ENCODE measurements around the gene DOCK2.

GRCh38 chr5:169904059-169904458 lies 267.0 kb downstream of the DOCK2 start:
- TF ChIP-seq POLR2AphosphoS5 (IDR thresholded peaks at IDR 0.05; ENCODE audit: insufficient read depth, low read depth, low read length), result no peak
- TF ChIP-seq POLR2A (IDR thresholded peaks at IDR 0.05; ENCODE audit: low read depth, low read length), result no peak
